Measurements from ENCODE around the gene CUEDC2.

The CUEDC2 gene

GRCh38 chr10:102424145-102424544 lies 8.2 kb downstream of the CUEDC2 start:
- DNase-seq, result no peak

GRCh38 chr10:102423372-102423968 lies 8.9 kb downstream of the CUEDC2 start:
- peak; percentile 18 for DNase-seq

- peak; percentile 77 for DNase-seq
Observed at GRCh38 chr10:102422545-102423129, 9.7 kb downstream of the CUEDC2 start.

GRCh38 chr10:102421757-102422512 lies 10.4 kb downstream of the CUEDC2 start:
- peak; percentile 32 for DNase-seq

- no peak for DNase-seq
Observed at GRCh38 chr10:102421507-102421756, 10.9 kb downstream of the CUEDC2 start.

GRCh38 chr10:102420714-102421506 lies 11.5 kb downstream of the CUEDC2 start, which contains the start of gene FBXL15:
Gene FBXL15 (plus strand): TSS chr10:102420836. CDS start chr10:102421130, 294 bp downstream.
- DNase-seq, result peak; percentile 96

- no peak for DNase-seq
Observed at GRCh38 chr10:102420181-102420713, 12.1 kb downstream of the CUEDC2 start.

- DNase-seq, result peak; percentile 66
Observed at GRCh38 chr10:102419269-102420180, 12.8 kb downstream of the CUEDC2 start.

- DNase-seq, result no peak
Observed at GRCh38 chr10:102418622-102419268, 13.6 kb downstream of the CUEDC2 start, which contains the start of gene PSD. Gene PSD (minus strand): TSS chr10:102418785. CDS start chr10:102417038, 1,747 bp downstream.

GRCh38 chr10:102416695-102417094 lies 15.7 kb downstream of the CUEDC2 start:
- DNase-seq, result no peak

GRCh38 chr10:102416283-102416682 lies 16.1 kb downstream of the CUEDC2 start:
- no peak for DNase-seq

GRCh38 chr10:102414749-102415148 lies 17.6 kb downstream of the CUEDC2 start:
- DNase-seq, result no peak

- DNase-seq, result no peak
Observed at GRCh38 chr10:102413806-102414561, 18.4 kb downstream of the CUEDC2 start.

GRCh38 chr10:102413053-102413705 lies 19.2 kb downstream of the CUEDC2 start:
- DNase-seq, result no peak

- no peak for DNase-seq
Observed at GRCh38 chr10:102412293-102412692, 20.1 kb downstream of the CUEDC2 start.

- no peak for DNase-seq
Observed at GRCh38 chr10:102411341-102412255, 20.8 kb downstream of the CUEDC2 start.

GRCh38 chr10:102410429-102411073 lies 21.8 kb downstream of the CUEDC2 start:
- peak; percentile 83 for DNase-seq

Measured in right hindlimb (tissue), 1 donor.